HL-60 (cell line): ENCODE results near the gene MPO.

Source experiments
- DNase-seq, 2 experiments: peaks; one replicate each; pipeline ENCODE4 v3.0.0-alpha.2; 2010 to 2020; ENCODE audit warnings: low read depth in 1 of 2, low spot score in 1 of 2
- H3K27ac ChIP-seq: fragments of 250-450 bp; sonication (Bioruptor Pico); replicated peaks from 2 replicates; pipeline ENCODE4 v1.5.1; 2020; ENCODE audit warnings: mild to moderate bottlenecking, moderate library complexity
- H3K27me3 ChIP-seq: fragments of 250-450 bp; sonication (Bioruptor Pico); 2 replicates; pipeline ENCODE4 v1.5.1; 2021; ENCODE audit warnings: mild to moderate bottlenecking, moderate library complexity; ENCODE audit not compliant: insufficient read depth, poor library complexity, severe bottlenecking
- H3K4me3 ChIP-seq: replicated peaks from 2 replicates; pipeline ENCODE4 v1.5.1; 2011; ENCODE audit warnings: mild to moderate bottlenecking, control low read depth, low read length; ENCODE audit not compliant: insufficient read depth
- CTCF ChIP-seq: IDR thresholded peaks from one replicate; pipeline ENCODE4 v1.5.1; 2011; ENCODE audit warnings: low read length, control low read depth, inconsistent platforms; ENCODE audit not compliant: insufficient read depth
- GABPA ChIP-seq: IDR thresholded peaks from 2 replicates; pipeline ENCODE4 v1.6.1; 2012; ENCODE audit warnings: low read depth
- POLR2AphosphoS5 ChIP-seq: IDR thresholded peaks from 2 replicates; pipeline ENCODE4 v1.6.1; 2012; ENCODE audit warnings: low read depth
- REST ChIP-seq: IDR thresholded peaks from 2 replicates; pipeline ENCODE4 v1.6.1; 2012; ENCODE audit warnings: low read depth; ENCODE audit not compliant: insufficient replicate concordance
- SPI1 ChIP-seq: IDR thresholded peaks from 2 replicates; pipeline ENCODE4 v1.6.1; 2012; ENCODE audit warnings: low read depth, mild to moderate bottlenecking, borderline replicate concordance

The MPO gene

DNA sequence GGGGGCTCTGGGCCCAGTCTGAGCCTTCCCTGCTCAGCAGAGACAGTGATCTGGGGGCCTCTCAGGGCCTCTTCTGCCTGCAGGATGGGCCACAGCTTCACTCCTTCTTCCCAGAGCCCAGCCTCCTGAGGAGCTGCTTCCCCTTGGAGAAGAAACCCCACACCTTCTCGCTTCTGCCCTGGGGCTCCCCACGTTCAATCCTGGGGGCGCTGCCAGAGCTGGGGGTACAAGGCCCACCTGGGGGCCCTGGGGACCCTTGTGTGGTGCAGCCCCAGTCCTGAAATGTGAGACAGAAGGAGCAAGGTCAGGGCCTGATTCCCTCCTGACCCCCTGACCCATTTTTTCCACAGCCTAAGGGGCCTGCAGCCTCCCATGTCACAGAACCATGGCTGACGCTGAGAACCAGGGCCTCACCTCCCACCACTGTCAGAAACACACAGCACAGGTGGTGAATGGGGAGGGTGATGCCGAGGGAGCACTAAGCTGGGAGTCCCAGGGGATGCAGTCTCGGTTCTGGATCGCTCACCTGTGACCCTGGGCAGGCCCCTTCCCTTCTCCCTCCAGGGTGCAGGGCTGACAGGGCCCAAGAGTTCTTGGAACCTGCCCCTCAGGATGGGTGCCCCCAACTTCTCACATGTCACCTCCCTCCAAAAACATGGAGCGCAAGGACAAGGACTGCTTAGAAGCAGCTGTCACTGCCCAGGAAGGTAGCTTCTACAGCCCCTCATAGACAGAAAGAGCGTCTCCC is 21.6 kb upstream of the MPO start:
- Histone ChIP-seq H3K27me3 (no peaks in the 10 kb centered on the region), H3K27ac (peak overlapping the region; percentile 80), H3K4me3 (peak overlapping the region; percentile 32)
- peak in 1 of 2 experiments; percentile 34 for DNase-seq
- no peak for TF ChIP-seq GABPA
- no peak for TF ChIP-seq SPI1
- peak; percentile 45; the same call in 1 of the 2 replicates for TF ChIP-seq POLR2AphosphoS5

- DNase-seq = peak in 1 of 2 experiments; percentile 52
- TF ChIP-seq SPI1 (no peak), REST (no peak), POLR2AphosphoS5 (peak; percentile 70; the same call in 1 of the 2 replicates), CTCF (no peak), GABPA (no peak)
- H3K4me3 ChIP-seq = peak overlapping the region; percentile 32
- H3K27me3 ChIP-seq = no peaks in the 10 kb centered on the region
- peak overlapping the region; percentile 80 for H3K27ac ChIP-seq
Measured at GRCh38 chr17:58301504-58302150, 20.9 kb upstream of the MPO start.

GRCh38 chr17:58300336-58300735 is 19.6 kb upstream of the MPO start:
- H3K27me3 ChIP-seq = no peaks in the 10 kb centered on the region
- peak; percentile 38; the same call in 1 of the 2 replicates for TF ChIP-seq POLR2AphosphoS5
- no peak for TF ChIP-seq GABPA
- no peak for DNase-seq
- H3K27ac ChIP-seq = peak overlapping the region; percentile 80
- H3K4me3 ChIP-seq = no peak overlapping the region

- Histone ChIP-seq H3K4me3 (no peak overlapping the region), H3K27ac (peak overlapping the region; percentile 99), H3K27me3 (no peaks in the 10 kb centered on the region)
- DNase-seq = no peak
- TF ChIP-seq GABPA (no peak), POLR2AphosphoS5 (no peak), REST (no peak)
Measured at GRCh38 chr17:58294034-58294433, 13.3 kb upstream of the MPO start.

DNA sequence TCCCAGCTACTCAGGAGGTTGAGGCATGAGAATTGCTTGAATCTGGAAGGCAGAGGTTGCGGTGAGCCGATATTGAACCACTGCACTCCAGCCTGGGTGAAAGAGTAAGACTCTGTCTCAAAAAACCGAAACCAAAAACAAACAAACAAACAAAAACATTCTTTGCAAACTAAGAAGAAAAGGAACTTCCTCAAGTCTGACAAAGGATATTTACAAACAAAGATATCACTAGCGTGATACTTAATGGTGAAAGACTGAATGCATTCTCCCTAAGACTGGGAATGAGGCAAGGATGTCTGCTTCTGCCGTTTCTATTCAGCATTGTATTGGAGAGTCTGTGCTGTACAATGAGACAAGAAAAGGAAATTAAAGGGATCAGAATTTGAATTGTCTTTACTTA is 10.5 kb upstream of the MPO start:
- Histone ChIP-seq H3K4me3 (peak overlapping the region; percentile 51), H3K27me3 (no peaks in the 10 kb centered on the region), H3K27ac (peak overlapping the region; percentile 99)

More for the DNA sequence above, 10.5 kb upstream of the MPO start:
- no peak for DNase-seq
- TF ChIP-seq SPI1 (no peak), CTCF (no peak), REST (no peak), GABPA (no peak), POLR2AphosphoS5 (no peak)
